ENCODE results near the gene RPS5.

The RPS5 gene

GRCh38 chr19:58394821-58395219, 7.8 kb downstream of the RPS5 start:
- CTCF ChIA-PET = no interaction called here

GRCh38 chr19:58395220-58395978, 8.3 kb downstream of the RPS5 start, which contains the start of gene RNF225:
RNF225 (plus strand) TSS chr19:58395656; CDS start chr19:58396090, 434 bp downstream.
- CTCF ChIA-PET = no interaction called here
- POLR2A ChIA-PET = no interaction called here
- no peak for DNase-seq (ENCODE audit: extremely low spot score)

More at GRCh38 chr19:58394821-58395219, 7.8 kb downstream of the RPS5 start:
- POLR2A ChIA-PET = no interaction called here
- no peak for TF ChIP-seq CTCF (IDR thresholded peaks at IDR 0.05; ENCODE audit: control extremely low read depth, extremely low read depth, low read depth, missing control alignments)
- DNase-seq (ENCODE audit: extremely low spot score) = no peak

GRCh38 chr19:58395979-58396627, 9.0 kb downstream of the RPS5 start:
- no peak for TF ChIP-seq CTCF (IDR thresholded peaks at IDR 0.05; ENCODE audit: control extremely low read depth, extremely low read depth, low read depth, missing control alignments)
- CTCF ChIA-PET = no interaction called here
- DNase-seq (ENCODE audit: extremely low spot score) = no peak
- POLR2A ChIA-PET = no interaction called here

More at GRCh38 chr19:58395220-58395978, 8.3 kb downstream of the RPS5 start, which contains the start of gene RNF225:
- TF ChIP-seq CTCF (IDR thresholded peaks at IDR 0.05; ENCODE audit: control extremely low read depth, extremely low read depth, low read depth, missing control alignments) = no peak

- ChIA-PET CTCF (no interaction called here), POLR2A (no interaction called here)
- TF ChIP-seq CTCF (IDR thresholded peaks at IDR 0.05; ENCODE audit: control extremely low read depth, extremely low read depth, low read depth, missing control alignments) = no peak
- no peak for DNase-seq (ENCODE audit: extremely low spot score)
These were observed 9.8 kb downstream of the RPS5 start for GRCh38 chr19:58396691-58397532.

- no peak for DNase-seq (ENCODE audit: extremely low spot score)
- TF ChIP-seq CTCF (IDR thresholded peaks at IDR 0.05; ENCODE audit: control extremely low read depth, extremely low read depth, low read depth, missing control alignments) = no peak
- CTCF ChIA-PET = no interaction called here
- POLR2A ChIA-PET = no interaction called here
These were observed 10.5 kb downstream of the RPS5 start for GRCh38 chr19:58397533-58398037.

GRCh38 chr19:58398087-58398486, 11.0 kb downstream of the RPS5 start:
- POLR2A ChIA-PET = no interaction called here
- CTCF ChIA-PET = no interaction called here
- no peak for DNase-seq (ENCODE audit: extremely low spot score)
- no peak for TF ChIP-seq CTCF (IDR thresholded peaks at IDR 0.05; ENCODE audit: control extremely low read depth, extremely low read depth, low read depth, missing control alignments)
